Measurements from ENCODE around the gene EIF4E.
A peak's percentile ranks its signal among the peaks of the same experiment; 100 is the strongest.
"Not testable (repeated sequence)": the region's sequence is repeated elsewhere in the genome, so short reads cannot be mapped to it uniquely, and the experiment has no call there.

EIF4E gene

GRCh38 chr4:98891478-98892337 lies 37.2 kb downstream of the EIF4E start:
- Histone ChIP-seq H4K91ac (ENCODE audit: low read length) (no peak overlapping the region), H3K36me3 (ENCODE audit: control insufficient read depth in 1 of 2, insufficient read depth in 2 of 2, low read depth in 1 of 2, low read length in 2 of 2) (peaks cover 12 to 88% of the 10 kb centered on the region in 2 experiments), H3K4ac (ENCODE audit: low read depth in 1 of 2, low read length in 2 of 2) (no peak overlapping the region), H3K14ac (ENCODE audit: low read length in 2 of 2) (no peak overlapping the region), H3K27ac (ENCODE audit: low read length, poor library complexity, severe bottlenecking) (no peak overlapping the region), H3K4me3 (ENCODE audit: insufficient read depth in 1 of 2, low read depth in 1 of 2, low read length in 2 of 2) (no peak overlapping the region), H3K9ac (ENCODE audit: low read length) (no peak overlapping the region), H2BK12ac (ENCODE audit: low read length in 2 of 2) (no peak overlapping the region), H3K27me3 (ENCODE audit: control insufficient read depth in 1 of 2, insufficient read depth in 1 of 2, low read length in 2 of 2) (no peaks in the 10 kb centered on the region), H3K23ac (ENCODE audit: low read length in 2 of 2) (no peak overlapping the region), H4K8ac (ENCODE audit: low read length) (no peak overlapping the region), H3K4me1 (ENCODE audit: control insufficient read depth, insufficient read depth, low read depth, low read length) (no peaks in the 10 kb centered on the region), H2AK5ac (ENCODE audit: low read length, severe bottlenecking) (no peak overlapping the region), H3K9me3 (ENCODE audit: control insufficient read depth, low read length) (no peaks in the 10 kb centered on the region), H3K79me1 (replicated peaks; ENCODE audit: low read length, poor library complexity, severe bottlenecking) (peaks cover 14% of the 10 kb centered on the region), H3K4me2 (ENCODE audit: low read length, poor library complexity, severe bottlenecking) (no peak overlapping the region), H2BK15ac (ENCODE audit: low read depth, poor library complexity, severe bottlenecking) (no peak overlapping the region), H2BK5ac (ENCODE audit: low read depth, low read length, poor library complexity, severe bottlenecking) (no peak overlapping the region), H2BK120ac (ENCODE audit: low read depth, low read length) (no peak overlapping the region), H3K18ac (ENCODE audit: low read depth in 1 of 2, low read length in 2 of 2) (no peak overlapping the region), H2AFZ (ENCODE audit: low read depth, low read length) (no peak overlapping the region)
- DNase-seq: peak; percentile 17
- 97% methylated on average over 11 of the region's 11 CpGs for WGBS

DNA sequence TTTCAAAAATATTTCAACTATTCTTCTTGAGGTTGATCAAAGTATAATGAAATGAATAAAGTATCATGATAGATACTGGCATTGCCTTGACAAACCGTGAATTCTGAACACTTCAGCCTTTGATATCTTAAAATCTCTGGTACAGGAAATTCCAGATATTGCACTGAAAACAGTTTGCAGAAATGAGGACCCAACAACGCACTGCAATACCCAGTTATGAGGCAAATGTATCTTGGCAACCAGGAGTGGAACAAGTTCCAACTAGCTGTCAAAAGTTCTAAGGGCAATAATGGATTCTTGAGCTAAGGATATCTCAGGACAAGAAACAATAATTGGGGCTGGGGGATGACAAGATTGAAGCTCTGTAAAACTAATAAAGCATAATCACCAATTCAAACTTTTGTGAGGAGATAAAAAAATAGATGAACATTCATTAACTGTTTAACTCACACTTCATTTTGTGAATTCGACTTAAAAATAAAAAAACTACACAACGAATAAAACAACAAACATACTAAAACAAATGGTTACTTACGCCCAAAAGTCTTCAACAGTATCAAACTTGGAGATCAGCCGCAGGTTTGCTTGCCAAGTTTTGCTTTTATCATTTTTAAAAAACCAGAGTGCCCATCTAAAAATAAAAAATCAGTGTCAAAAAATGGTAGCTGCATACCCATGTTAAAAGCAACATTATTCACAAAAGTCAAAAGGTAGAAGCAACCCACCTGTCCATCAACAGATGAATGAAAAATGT lies 38.1 kb downstream of the EIF4E start:
- Histone ChIP-seq H3K4me2 (ENCODE audit: low read length, poor library complexity, severe bottlenecking) (no peak overlapping the region), H2BK15ac (ENCODE audit: low read depth, poor library complexity, severe bottlenecking) (no peak overlapping the region), H2BK120ac (ENCODE audit: low read depth, low read length) (no peak overlapping the region), H2BK12ac (ENCODE audit: low read length in 2 of 2) (no peak overlapping the region), H2AFZ (ENCODE audit: low read depth, low read length) (no peak overlapping the region), H3K4me3 (ENCODE audit: insufficient read depth in 1 of 2, low read depth in 1 of 2, low read length in 2 of 2) (no peak overlapping the region), H3K23ac (ENCODE audit: low read length in 2 of 2) (no peak overlapping the region), H4K8ac (ENCODE audit: low read length) (no peak overlapping the region), H3K9ac (ENCODE audit: low read length) (no peak overlapping the region), H3K4ac (ENCODE audit: low read depth in 1 of 2, low read length in 2 of 2) (no peak overlapping the region), H3K79me1 (replicated peaks; ENCODE audit: low read length, poor library complexity, severe bottlenecking) (peaks cover 13% of the 10 kb centered on the region), H4K91ac (ENCODE audit: low read length) (no peak overlapping the region), H3K9me3 (ENCODE audit: control insufficient read depth, low read length) (no peaks in the 10 kb centered on the region), H3K36me3 (ENCODE audit: control insufficient read depth in 1 of 2, insufficient read depth in 2 of 2, low read depth in 1 of 2, low read length in 2 of 2) (peaks cover 10 to 91% of the 10 kb centered on the region in 2 experiments), H3K18ac (ENCODE audit: low read depth in 1 of 2, low read length in 2 of 2) (no peak overlapping the region), H2AK5ac (ENCODE audit: low read length, severe bottlenecking) (no peak overlapping the region), H3K27me3 (ENCODE audit: control insufficient read depth in 1 of 2, insufficient read depth in 1 of 2, low read length in 2 of 2) (no peaks in the 10 kb centered on the region), H3K27ac (ENCODE audit: low read length, poor library complexity, severe bottlenecking) (no peak overlapping the region), H3K4me1 (ENCODE audit: control insufficient read depth, insufficient read depth, low read depth, low read length) (no peaks in the 10 kb centered on the region), H2BK5ac (ENCODE audit: low read depth, low read length, poor library complexity, severe bottlenecking) (no peak overlapping the region), H3K14ac (ENCODE audit: low read length in 2 of 2) (no peak overlapping the region)
- 99% methylated on average over 6 of the region's 6 CpGs for WGBS
- no peak for DNase-seq

DNA sequence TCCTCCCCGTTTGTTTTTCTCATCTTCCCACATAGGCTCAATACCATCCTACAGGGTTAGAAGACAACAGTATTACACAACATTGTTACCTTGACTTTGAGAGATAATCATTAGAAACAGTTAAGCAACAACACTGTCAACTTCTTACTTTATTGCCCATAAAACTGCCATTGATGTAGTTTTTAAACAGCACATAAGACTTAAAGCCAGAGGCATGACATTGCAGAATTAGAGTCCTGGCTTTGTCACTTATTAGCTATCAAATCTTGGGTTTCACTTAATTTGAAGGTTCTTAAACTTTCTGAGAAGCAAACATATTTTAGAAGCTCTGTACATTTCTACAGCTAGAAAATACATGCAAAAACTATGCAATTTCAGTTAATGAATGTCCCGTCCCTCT lies 41.8 kb downstream of the EIF4E start:
- 89% methylated on average over 2 of the region's 2 CpGs for WGBS
- no peak overlapping the region for H2AFZ ChIP-seq (ENCODE audit: low read depth, low read length)

DNA sequence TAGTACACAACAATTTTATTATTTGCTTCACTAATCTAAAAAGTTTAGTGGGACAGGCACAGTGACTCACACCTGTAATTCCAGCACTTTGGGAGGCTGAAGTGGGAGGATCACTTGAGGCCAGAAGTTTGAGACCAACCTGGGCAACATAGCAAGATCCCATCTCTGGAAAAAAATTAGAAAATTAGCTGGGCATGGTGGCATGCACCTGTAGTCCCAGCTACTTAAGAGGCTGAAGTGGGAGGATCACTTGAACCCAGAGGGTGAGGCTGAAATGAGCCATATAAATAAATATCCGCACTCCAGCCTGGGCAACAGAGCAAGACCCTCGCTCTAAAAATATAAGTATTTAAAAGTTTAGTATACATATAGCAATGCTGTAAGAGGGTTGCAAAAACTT lies 42.6 kb downstream of the EIF4E start:
- not testable (repeated sequence) for H3K27me3 ChIP-seq (ENCODE audit: control insufficient read depth in 1 of 2, insufficient read depth in 1 of 2, low read length in 2 of 2); H3K4me1 ChIP-seq (ENCODE audit: control insufficient read depth, insufficient read depth, low read depth, low read length); DNase-seq; H3K4ac ChIP-seq (ENCODE audit: low read depth in 1 of 2, low read length in 2 of 2); H3K23ac ChIP-seq (ENCODE audit: low read length in 2 of 2); H3K14ac ChIP-seq (ENCODE audit: low read length in 2 of 2); H2BK120ac ChIP-seq (ENCODE audit: low read depth, low read length); H2AFZ ChIP-seq (ENCODE audit: low read depth, low read length); H3K18ac ChIP-seq (ENCODE audit: low read depth in 1 of 2, low read length in 2 of 2); H3K27ac ChIP-seq (ENCODE audit: low read length, poor library complexity, severe bottlenecking); H4K8ac ChIP-seq (ENCODE audit: low read length); H3K4me3 ChIP-seq (ENCODE audit: insufficient read depth in 1 of 2, low read depth in 1 of 2, low read length in 2 of 2); H4K91ac ChIP-seq (ENCODE audit: low read length); H2BK5ac ChIP-seq (ENCODE audit: low read depth, low read length, poor library complexity, severe bottlenecking); H3K4me2 ChIP-seq (ENCODE audit: low read length, poor library complexity, severe bottlenecking); H2AK5ac ChIP-seq (ENCODE audit: low read length, severe bottlenecking); H2BK12ac ChIP-seq (ENCODE audit: low read length in 2 of 2); H3K9me3 ChIP-seq (ENCODE audit: control insufficient read depth, low read length); H3K9ac ChIP-seq (ENCODE audit: low read length); H2BK15ac ChIP-seq (ENCODE audit: low read depth, poor library complexity, severe bottlenecking)
- no CpG with 5 or more reads among the region's 2 CpGs for WGBS
- peaks cover 17 to 87% of the 10 kb centered on the region in 2 experiments for H3K36me3 ChIP-seq (ENCODE audit: control insufficient read depth in 1 of 2, insufficient read depth in 2 of 2, low read depth in 1 of 2, low read length in 2 of 2)
- peaks cover 17% of the 10 kb centered on the region for H3K79me1 ChIP-seq (replicated peaks; ENCODE audit: low read length, poor library complexity, severe bottlenecking)

More for the DNA sequence above, 41.8 kb downstream of the EIF4E start:
- Histone ChIP-seq H2BK15ac (ENCODE audit: low read depth, poor library complexity, severe bottlenecking) (no peak overlapping the region), H3K4me2 (ENCODE audit: low read length, poor library complexity, severe bottlenecking) (no peak overlapping the region), H2BK120ac (ENCODE audit: low read depth, low read length) (no peak overlapping the region), H3K4me1 (ENCODE audit: control insufficient read depth, insufficient read depth, low read depth, low read length) (no peaks in the 10 kb centered on the region), H3K4ac (ENCODE audit: low read depth in 1 of 2, low read length in 2 of 2) (no peak overlapping the region), H3K18ac (ENCODE audit: low read depth in 1 of 2, low read length in 2 of 2) (no peak overlapping the region), H3K9ac (ENCODE audit: low read length) (no peak overlapping the region), H2BK12ac (ENCODE audit: low read length in 2 of 2) (no peak overlapping the region), H3K4me3 (ENCODE audit: insufficient read depth in 1 of 2, low read depth in 1 of 2, low read length in 2 of 2) (no peak overlapping the region), H3K27me3 (ENCODE audit: control insufficient read depth in 1 of 2, insufficient read depth in 1 of 2, low read length in 2 of 2) (no peaks in the 10 kb centered on the region), H4K8ac (ENCODE audit: low read length) (no peak overlapping the region), H4K91ac (ENCODE audit: low read length) (no peak overlapping the region), H3K36me3 (ENCODE audit: control insufficient read depth in 1 of 2, insufficient read depth in 2 of 2, low read depth in 1 of 2, low read length in 2 of 2) (peaks cover 21 to 88% of the 10 kb centered on the region in 2 experiments), H3K27ac (ENCODE audit: low read length, poor library complexity, severe bottlenecking) (no peak overlapping the region), H3K14ac (ENCODE audit: low read length in 2 of 2) (no peak overlapping the region), H3K9me3 (ENCODE audit: control insufficient read depth, low read length) (no peaks in the 10 kb centered on the region), H2BK5ac (ENCODE audit: low read depth, low read length, poor library complexity, severe bottlenecking) (no peak overlapping the region), H3K23ac (ENCODE audit: low read length in 2 of 2) (no peak overlapping the region), H2AK5ac (ENCODE audit: low read length, severe bottlenecking) (no peak overlapping the region), H3K79me1 (replicated peaks; ENCODE audit: low read length, poor library complexity, severe bottlenecking) (peaks cover 18% of the 10 kb centered on the region)
- no peak for DNase-seq
